ENCODE measurements around the gene ST3GAL3.

DNA sequence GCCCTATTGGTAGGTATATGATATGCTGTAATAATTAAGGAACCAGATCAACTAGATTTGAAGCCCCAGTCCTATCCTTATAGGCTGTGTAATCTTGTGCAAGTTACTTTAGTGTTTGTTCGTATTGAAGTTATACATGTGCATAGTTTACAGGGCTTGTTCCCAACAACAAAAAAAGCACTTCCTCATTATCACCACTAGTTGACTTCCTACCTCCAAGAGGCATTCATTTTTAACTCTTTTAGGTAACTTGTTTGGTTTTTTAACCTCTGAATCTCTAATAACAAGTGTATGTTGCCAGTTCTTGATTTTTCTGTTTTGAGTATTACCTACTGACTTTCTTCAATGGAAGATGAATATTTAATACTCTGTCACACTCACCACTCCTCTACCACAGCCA, 71.9 kb downstream of the ST3GAL3 start:
- TF ChIP-seq CTCF (IDR thresholded peaks at IDR 0.05; ENCODE audit: poor library complexity) (no peak), EZH2phosphoT487 (IDR thresholded peaks at IDR 0.05; ENCODE audit: low read depth, severe bottlenecking, unreplicated experiment) (no peak), EZH2 (IDR thresholded peaks at IDR 0.05; ENCODE audit: borderline replicate concordance) (no peak)

Measured in hepatocyte (in vitro differentiated cells).